PFSK-1 (cell line): ENCODE measurements around the gene COA7.

Experiments
- FOXP2 ChIP-seq: optimal IDR thresholded peaks from 2 replicates; pipeline ENCODE3; 2011; ENCODE audit warnings: borderline replicate concordance, control low read depth, inconsistent platforms; ENCODE audit not compliant: insufficient read depth; ENCODE audit errors: extremely low read length, extremely low read depth
- POLR2AphosphoS5 ChIP-seq: IDR thresholded peaks from 2 replicates; pipeline ENCODE4 v1.6.1; 2012; ENCODE audit warnings: low read depth, mild to moderate bottlenecking, control low read depth, low read length, moderate library complexity
- SIN3A ChIP-seq: IDR thresholded peaks from 2 replicates; pipeline ENCODE4 v1.6.1; 2012; ENCODE audit warnings: mild to moderate bottlenecking, low read length, moderate library complexity, borderline replicate concordance; ENCODE audit not compliant: insufficient read depth
- TAF1 ChIP-seq: IDR thresholded peaks from 2 replicates; pipeline ENCODE4 v1.6.1; 2012; ENCODE audit warnings: low read length, control low read depth, borderline replicate concordance; ENCODE audit not compliant: insufficient read depth
- TF ChIP-seq, protein P1 (sequence below), 2 experiments: IDR thresholded peaks; 2 replicates each; pipeline versions ENCODE4 v1.6.1 to v1.8.0; 2011 to 2012; ENCODE audit warnings: low read depth in 2 of 2, low read length in 2 of 2, control low read depth in 1 of 2, inconsistent platforms in 1 of 2, mild to moderate bottlenecking in 1 of 2, moderate library complexity in 1 of 2; ENCODE audit not compliant: insufficient read depth in 1 of 2

COA7 gene

DNA sequence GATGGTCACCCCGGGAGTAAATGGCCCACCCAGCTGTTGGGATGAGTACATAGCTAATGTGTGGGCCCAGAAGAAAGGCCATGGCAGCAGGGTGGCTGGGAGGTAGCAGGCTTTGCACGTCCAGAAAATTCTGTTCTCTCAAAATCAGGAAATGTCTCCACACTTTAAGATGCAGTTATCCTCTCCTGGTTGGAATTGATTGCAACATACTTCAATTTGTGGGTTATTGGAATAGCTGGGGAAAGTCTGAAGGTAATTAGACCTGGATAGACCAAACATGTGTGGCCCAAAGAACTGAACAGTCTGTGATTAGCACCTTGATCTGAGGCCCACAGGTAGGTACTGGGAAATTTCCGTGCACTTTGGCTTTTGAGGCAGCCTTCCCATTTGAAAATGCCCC is 30.2 kb downstream of the COA7 start:
- TF ChIP-seq FOXP2 (no peak), SIN3A (no peak), TAF1 (no peak), POLR2AphosphoS5 (no peak)
- TF ChIP-seq, protein P1, sequence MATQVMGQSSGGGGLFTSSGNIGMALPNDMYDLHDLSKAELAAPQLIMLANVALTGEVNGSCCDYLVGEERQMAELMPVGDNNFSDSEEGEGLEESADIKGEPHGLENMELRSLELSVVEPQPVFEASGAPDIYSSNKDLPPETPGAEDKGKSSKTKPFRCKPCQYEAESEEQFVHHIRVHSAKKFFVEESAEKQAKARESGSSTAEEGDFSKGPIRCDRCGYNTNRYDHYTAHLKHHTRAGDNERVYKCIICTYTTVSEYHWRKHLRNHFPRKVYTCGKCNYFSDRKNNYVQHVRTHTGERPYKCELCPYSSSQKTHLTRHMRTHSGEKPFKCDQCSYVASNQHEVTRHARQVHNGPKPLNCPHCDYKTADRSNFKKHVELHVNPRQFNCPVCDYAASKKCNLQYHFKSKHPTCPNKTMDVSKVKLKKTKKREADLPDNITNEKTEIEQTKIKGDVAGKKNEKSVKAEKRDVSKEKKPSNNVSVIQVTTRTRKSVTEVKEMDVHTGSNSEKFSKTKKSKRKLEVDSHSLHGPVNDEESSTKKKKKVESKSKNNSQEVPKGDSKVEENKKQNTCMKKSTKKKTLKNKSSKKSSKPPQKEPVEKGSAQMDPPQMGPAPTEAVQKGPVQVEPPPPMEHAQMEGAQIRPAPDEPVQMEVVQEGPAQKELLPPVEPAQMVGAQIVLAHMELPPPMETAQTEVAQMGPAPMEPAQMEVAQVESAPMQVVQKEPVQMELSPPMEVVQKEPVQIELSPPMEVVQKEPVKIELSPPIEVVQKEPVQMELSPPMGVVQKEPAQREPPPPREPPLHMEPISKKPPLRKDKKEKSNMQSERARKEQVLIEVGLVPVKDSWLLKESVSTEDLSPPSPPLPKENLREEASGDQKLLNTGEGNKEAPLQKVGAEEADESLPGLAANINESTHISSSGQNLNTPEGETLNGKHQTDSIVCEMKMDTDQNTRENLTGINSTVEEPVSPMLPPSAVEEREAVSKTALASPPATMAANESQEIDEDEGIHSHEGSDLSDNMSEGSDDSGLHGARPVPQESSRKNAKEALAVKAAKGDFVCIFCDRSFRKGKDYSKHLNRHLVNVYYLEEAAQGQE (IDR thresholded peaks at IDR 0.05; ENCODE audit: insufficient read depth in 1 of 2, low read depth in 2 of 2, low read length in 2 of 2), result no peak

GRCh38 chr1:52667290-52667689 is 30.9 kb downstream of the COA7 start:
- TF ChIP-seq TAF1, result no peak
- TF ChIP-seq FOXP2, result no peak
- TF ChIP-seq, protein P1 (IDR thresholded peaks at IDR 0.05; ENCODE audit: insufficient read depth in 1 of 2, low read depth in 2 of 2, low read length in 2 of 2), result no peak
- no peak for TF ChIP-seq POLR2AphosphoS5
- TF ChIP-seq SIN3A, result no peak

DNA sequence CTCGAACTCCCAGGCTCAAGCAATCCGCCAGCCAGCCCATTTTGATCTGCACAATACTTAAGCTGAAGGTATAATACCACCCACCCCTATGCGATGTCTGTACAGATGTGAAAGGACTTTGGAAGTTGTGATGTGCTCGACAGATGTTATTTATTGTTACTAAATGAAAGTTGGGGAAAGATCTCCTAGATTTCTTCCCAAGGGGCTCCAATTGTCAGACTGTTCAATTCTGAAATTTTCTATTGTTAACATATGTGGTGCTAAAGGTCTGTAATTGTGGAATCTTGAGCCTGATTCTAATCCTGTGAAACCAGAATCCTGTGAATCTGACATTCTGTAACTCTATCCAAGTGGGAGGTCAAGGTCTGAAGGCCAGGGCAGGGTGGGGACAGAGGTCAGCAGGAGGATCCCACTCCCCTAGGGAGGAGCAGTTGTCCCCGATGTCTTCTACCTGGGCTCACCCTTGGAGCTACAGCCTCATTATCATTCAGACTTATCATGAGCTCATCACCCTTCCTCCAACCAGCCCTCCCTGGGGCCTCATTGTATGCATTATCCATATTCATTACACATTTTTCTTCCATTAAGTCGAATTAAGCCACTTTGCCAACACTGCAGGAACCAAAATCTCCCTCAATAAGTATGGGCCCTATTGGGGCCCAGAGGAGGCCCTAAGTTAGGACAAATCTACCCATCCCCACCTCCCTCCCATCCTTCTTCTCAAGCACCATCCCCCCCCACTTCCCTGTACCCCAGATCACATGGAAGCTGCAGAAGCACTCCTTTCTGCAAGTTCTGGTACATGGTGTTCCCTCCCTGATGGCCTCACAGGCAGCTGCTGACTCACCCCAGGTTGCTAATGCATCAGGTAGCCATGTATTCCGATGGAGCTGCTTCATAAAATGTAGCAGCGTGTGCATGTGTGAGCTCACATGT is 32.9 kb downstream of the COA7 start:
- TF ChIP-seq TAF1 (no peak), FOXP2 (no peak), POLR2AphosphoS5 (no peak), SIN3A (no peak)
- TF ChIP-seq, protein P1 (IDR thresholded peaks at IDR 0.05; ENCODE audit: insufficient read depth in 1 of 2, low read depth in 2 of 2, low read length in 2 of 2), result no peak

DNA sequence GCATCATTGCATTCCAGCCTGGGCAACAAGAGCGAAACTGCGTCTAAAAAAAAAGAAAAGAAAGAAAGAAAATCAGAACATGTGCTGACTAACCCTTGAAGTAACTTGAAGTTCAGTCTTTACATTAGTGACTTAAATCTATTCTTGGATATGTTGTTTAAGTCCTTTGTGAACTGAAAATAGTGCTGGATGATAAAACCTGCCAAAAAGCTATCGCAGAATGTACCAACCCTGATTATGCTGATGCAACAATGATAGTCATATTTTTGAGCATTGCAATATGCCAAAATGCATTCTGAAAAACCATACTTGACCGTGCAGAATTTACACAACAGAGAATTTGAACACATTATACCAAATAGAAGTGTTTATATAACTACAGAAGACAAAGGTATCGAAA is 34.4 kb downstream of the COA7 start:
- TF ChIP-seq TAF1 (no peak), FOXP2 (no peak), SIN3A (no peak), POLR2AphosphoS5 (no peak)
- TF ChIP-seq, protein P1 (IDR thresholded peaks at IDR 0.05; ENCODE audit: insufficient read depth in 1 of 2, low read depth in 2 of 2, low read length in 2 of 2), result no peak
